ENCODE results near the gene ASB8.

Gene ASB8

DNA sequence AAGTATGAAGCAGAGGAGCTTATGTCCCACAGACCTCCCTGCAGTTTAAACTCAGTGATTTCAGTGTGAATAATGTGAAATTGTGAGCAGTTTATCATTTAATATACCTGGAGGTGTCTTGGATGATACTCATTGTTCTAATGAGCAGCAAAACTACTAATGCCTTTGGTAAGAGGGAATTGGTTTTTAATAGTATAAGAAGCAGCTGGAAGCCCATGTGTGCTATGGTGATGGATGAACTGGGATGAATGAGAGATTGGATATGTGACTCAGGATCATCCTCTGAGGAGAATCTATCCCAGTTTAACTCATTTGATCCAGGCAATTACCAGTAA is 19.1 kb upstream of the ASB8 start:
- Histone ChIP-seq H3K4me1 (ENCODE audit: control insufficient read depth in 1 of 2, insufficient read depth in 1 of 2, low read depth in 1 of 2, low read length in 1 of 2) (no peaks in the 10 kb centered on the region), H3K27ac (no peak overlapping the region), H3K4me3 (ENCODE audit: low read depth in 1 of 2, low read length in 1 of 2) (no peak overlapping the region), H3K36me3 (no peaks in the 10 kb centered on the region), H3K9me3 (no peaks in the 10 kb centered on the region), H3K27me3 (peaks cover 56% of the 10 kb centered on the region)
- TF ChIP-seq CTCF (IDR thresholded peaks at IDR 0.05) = no peak

GRCh38 chr12:48175613-48176416 is 18.5 kb upstream of the ASB8 start:
- TF ChIP-seq CTCF (IDR thresholded peaks at IDR 0.05) = no peak
- H3K36me3 ChIP-seq = no peaks in the 10 kb centered on the region
- H3K27ac ChIP-seq = no peak overlapping the region
- H3K4me3 ChIP-seq (ENCODE audit: low read depth in 1 of 2, low read length in 1 of 2) = no peak overlapping the region
- H3K9me3 ChIP-seq = no peaks in the 10 kb centered on the region
- H3K4me1 ChIP-seq (ENCODE audit: control insufficient read depth in 1 of 2, insufficient read depth in 1 of 2, low read depth in 1 of 2, low read length in 1 of 2) = no peaks in the 10 kb centered on the region
- peaks cover 50% of the 10 kb centered on the region for H3K27me3 ChIP-seq

- Histone ChIP-seq H3K4me1 (ENCODE audit: control insufficient read depth in 1 of 2, insufficient read depth in 1 of 2, low read depth in 1 of 2, low read length in 1 of 2) (no peaks in the 10 kb centered on the region), H3K36me3 (no peaks in the 10 kb centered on the region), H3K27ac (no peak overlapping the region), H3K9me3 (no peaks in the 10 kb centered on the region), H3K27me3 (no peaks in the 10 kb centered on the region), H3K4me3 (ENCODE audit: low read depth in 1 of 2, low read length in 1 of 2) (no peak overlapping the region)
- no peak for TF ChIP-seq CTCF (IDR thresholded peaks at IDR 0.05)
These were observed 11.7 kb upstream of the ASB8 start for GRCh38 chr12:48169011-48169410.

DNA sequence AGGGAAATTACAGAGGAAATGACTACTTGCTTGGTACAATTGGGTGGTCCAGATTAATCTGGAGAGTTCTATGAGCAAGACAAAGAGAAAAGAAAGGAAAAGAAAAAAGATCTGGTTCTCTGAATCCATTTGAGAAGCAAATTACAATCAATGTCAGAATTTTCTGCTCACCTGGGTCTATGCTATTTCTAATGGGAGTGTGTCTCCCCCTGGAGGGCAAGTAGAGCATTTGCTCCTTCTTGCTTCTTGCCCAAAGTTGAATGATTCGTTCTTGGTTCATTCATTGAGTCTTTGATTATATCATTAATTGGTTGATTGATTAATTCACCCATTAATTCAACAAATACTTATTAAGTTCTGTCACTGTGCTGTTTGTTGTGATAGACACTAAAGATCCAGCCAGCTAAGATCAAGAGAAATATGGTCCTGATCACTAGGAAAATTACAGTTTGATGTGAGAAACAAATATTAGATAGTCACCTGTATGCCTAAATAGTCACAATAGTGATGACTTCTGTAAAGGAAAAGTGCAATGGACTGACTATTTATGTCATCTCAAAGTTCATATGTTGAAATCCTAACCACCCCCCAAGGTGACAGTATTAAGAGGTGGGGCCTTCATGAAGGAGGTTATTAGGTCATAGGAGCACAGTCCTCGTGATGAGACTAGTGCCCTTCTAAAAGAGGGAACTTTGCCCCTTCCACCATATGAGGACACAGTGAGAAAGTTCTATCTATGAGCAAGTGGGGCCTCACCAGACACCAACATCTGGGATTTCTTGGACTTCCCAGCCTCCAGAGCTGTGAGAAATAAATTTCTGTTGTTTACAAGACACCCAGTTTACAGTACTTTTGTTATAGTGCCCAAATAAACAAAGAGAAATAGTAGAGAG is 8.0 kb upstream of the ASB8 start:
- Histone ChIP-seq H3K4me3 (ENCODE audit: low read depth in 1 of 2, low read length in 1 of 2) (no peak overlapping the region), H3K36me3 (no peaks in the 10 kb centered on the region), H3K27me3 (no peaks in the 10 kb centered on the region), H3K9me3 (no peaks in the 10 kb centered on the region), H3K4me1 (ENCODE audit: control insufficient read depth in 1 of 2, insufficient read depth in 1 of 2, low read depth in 1 of 2, low read length in 1 of 2) (peaks cover 4 to 8% of the 10 kb centered on the region in 2 experiments), H3K27ac (no peak overlapping the region)
- peak; percentile 88 for TF ChIP-seq CTCF (IDR thresholded peaks at IDR 0.05)

GRCh38 chr12:48164451-48164850 is 7.1 kb upstream of the ASB8 start:
- no peaks in the 10 kb centered on the region for H3K9me3 ChIP-seq
- H3K4me1 ChIP-seq (ENCODE audit: control insufficient read depth in 1 of 2, insufficient read depth in 1 of 2, low read depth in 1 of 2, low read length in 1 of 2) = peaks cover 4 to 8% of the 10 kb centered on the region in 2 experiments
- no peak overlapping the region for H3K4me3 ChIP-seq (ENCODE audit: low read depth in 1 of 2, low read length in 1 of 2)
- TF ChIP-seq CTCF (IDR thresholded peaks at IDR 0.05) = no peak
- H3K27ac ChIP-seq = no peak overlapping the region
- H3K36me3 ChIP-seq = no peaks in the 10 kb centered on the region
- H3K27me3 ChIP-seq = no peaks in the 10 kb centered on the region

Data from neutrophil (primary cell).